TTC549 (cell line): ENCODE measurements around the gene FRRS1.
A peak's percentile ranks its signal among the peaks of the same experiment; 100 is the strongest.
"Not testable (repeated sequence)": the region's sequence is repeated elsewhere in the genome, so short reads cannot be mapped to it uniquely, and the experiment has no call there.

ENCODE experiments used
- FAIRE-seq: peaks from 2 replicates; lab custom pipeline; 2012; peaks lifted over from hg19 to GRCh38; lab: Jason Lieb, UNC

The FRRS1 gene, protein sequence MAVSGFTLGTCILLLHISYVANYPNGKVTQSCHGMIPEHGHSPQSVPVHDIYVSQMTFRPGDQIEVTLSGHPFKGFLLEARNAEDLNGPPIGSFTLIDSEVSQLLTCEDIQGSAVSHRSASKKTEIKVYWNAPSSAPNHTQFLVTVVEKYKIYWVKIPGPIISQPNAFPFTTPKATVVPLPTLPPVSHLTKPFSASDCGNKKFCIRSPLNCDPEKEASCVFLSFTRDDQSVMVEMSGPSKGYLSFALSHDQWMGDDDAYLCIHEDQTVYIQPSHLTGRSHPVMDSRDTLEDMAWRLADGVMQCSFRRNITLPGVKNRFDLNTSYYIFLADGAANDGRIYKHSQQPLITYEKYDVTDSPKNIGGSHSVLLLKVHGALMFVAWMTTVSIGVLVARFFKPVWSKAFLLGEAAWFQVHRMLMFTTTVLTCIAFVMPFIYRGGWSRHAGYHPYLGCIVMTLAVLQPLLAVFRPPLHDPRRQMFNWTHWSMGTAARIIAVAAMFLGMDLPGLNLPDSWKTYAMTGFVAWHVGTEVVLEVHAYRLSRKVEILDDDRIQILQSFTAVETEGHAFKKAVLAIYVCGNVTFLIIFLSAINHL

GRCh38 chr1:99766378-99766800 lies at the start of gene FRRS1:
FRRS1 (minus strand) TSS chr1:99766635; CDS start chr1:99748768, 17,867 bp downstream.
- peak; percentile 47 for FAIRE-seq

DNA sequence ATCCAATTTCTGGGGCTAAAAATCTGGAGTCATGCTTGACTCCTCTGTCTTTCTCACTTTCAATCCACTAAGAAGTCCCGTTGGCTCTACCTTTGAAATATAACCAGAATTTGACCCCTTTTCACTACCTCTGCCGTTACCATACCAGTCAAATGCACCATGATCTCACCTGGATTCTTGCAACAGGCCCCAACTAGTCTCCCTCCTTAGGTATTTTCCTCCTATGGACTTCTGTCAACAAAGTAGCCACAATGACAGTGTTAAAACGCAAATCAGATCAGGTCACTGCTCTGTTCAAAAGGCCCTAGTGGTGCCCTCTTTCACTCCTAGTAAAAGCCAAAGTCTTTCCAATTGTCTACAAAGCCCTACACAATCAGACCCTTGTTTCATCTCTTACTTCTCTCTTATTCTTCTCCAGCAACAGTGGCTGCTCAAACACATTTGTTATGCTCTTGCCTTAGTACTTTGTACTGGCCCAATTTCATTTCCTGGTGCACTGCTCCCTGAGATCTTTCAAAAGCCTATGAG lies 48.0 kb upstream of the FRRS1 start:
- FAIRE-seq: no peak

- FAIRE-seq: no peak
Observed at GRCh38 chr1:99811747-99812146, 45.3 kb upstream of the FRRS1 start.

DNA sequence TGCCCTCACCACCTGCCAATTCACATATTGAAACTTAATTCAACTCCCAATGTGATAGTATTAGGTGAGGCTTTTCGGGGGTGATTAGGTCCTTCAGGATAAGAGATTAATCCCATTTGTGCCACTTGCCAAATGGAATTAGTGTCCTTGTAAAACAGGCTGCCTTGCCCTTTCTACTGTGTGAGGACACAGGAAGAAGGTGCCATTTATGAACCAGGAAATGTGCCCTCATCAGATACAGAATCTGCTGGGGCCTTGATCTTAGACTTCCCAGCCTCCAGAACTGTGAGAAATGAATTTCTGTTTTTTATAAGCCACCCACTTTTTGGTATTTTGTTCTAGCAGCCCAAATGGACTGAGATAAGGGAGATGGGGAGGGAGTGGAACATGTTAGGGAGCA lies 44.6 kb upstream of the FRRS1 start:
- FAIRE-seq: no peak

DNA sequence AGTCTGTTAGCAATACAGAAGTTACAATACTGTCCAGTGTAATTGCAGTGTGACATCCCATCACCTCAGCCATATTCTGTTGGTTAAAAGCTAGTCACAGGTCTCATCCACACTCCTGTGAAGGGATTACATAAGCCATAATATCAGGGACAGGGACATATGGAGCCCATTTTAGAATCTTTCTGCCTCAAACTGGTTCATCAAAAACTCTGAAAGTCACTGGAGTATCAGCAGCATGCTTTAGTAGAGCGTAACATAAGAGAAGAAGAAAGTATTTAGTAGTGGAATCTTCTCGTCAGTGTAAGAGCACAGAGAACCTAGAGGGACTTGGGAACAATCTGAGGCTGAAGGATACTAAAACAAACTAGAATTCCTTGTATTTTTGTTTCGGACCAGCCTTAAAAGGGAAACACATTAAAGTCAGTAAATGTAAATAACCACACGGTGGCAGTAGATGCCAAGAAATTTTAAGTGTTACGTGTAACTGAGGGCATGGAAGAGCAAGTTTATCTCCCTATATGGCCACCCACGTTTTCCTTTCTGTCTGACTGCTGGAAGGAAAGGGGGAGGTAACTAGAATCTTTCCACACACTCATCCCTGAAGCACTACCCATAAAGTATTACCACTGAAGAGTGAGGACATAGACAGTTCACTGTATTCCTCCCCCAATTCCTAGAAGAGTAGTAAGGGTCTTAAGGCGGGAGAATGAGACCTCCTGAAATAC lies 42.1 kb upstream of the FRRS1 start:
- FAIRE-seq: peak; percentile 92

- FAIRE-seq: no peak
Observed at GRCh38 chr1:99806882-99807281, 40.4 kb upstream of the FRRS1 start.

- no peak for FAIRE-seq
Observed at GRCh38 chr1:99801584-99801983, 35.1 kb upstream of the FRRS1 start.

GRCh38 chr1:99793861-99794260 lies 27.4 kb upstream of the FRRS1 start:
- not testable (repeated sequence) for FAIRE-seq

DNA sequence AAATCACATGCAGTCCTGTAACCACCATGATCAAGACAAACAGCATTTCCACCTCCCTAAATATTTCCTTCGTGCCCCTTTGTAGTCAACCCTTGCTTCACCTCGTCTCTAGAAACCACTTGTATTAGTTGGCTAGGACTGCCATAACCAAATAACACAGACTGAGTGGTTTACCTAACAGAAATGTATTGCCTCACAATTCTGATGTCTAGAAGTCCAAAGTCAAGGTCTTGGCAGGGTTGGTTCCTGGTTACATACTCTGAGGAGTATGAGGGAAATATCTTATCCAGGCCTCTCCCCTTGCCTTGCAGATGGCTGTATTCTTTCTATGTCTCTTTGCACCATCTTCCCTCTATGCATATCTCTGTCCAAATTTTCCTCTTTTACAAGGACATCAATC lies 23.3 kb upstream of the FRRS1 start:
- FAIRE-seq: no peak

DNA sequence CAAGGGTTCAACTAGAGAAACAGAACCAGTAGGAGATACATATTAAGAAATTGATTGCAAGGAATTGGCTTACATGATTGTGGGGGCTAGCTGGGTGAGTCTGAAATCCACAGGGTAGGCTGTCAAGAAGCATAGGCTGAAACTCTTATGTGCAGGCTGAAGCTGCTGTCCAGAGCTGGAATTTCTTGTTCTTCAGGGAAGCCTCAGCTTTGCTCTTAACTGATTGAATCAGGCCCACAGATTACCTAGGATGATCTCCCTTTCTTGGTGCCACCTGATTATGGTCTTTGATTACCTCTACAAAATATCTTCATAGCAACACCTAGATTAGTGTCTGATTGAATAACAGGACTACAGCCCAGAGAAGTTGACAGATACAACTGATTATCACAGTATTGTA lies 22.5 kb upstream of the FRRS1 start:
- FAIRE-seq: no peak

DNA sequence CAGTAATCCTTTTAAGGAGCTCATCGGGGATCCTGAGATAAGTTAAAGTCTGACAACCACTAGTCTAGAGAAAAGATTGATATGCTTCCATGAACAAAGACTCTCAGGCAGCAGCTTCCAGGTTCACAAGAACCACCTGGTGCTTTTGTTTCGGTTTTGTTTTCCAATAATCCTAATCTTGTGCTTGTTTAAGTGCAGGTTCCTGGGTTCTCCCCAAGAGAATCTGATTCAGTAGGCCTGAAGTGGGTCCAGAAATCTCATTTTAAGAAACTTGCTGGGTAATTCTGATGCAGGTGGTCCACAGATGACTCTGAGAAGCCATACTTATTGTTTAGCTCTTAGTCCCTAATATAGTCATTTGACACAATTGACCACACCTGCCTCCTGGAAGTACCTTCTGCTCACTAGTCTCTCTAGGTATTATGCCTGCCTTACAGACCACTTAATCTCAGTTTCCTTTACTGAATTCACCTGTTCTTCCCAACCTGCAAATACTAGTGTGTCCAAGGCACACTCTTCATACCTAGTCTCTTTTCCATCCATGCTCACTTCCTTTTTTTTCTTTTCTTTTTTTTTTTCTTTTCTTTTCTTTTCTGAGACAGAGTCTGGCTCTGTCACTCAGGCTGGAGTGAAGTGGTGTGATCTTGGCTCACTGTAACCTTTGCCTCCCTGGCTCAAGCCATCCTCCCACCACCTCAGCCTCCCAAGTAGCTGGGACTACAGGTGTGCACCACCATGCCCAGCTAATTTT lies 20.5 kb upstream of the FRRS1 start:
- no peak for FAIRE-seq

- FAIRE-seq: no peak
Observed at GRCh38 chr1:99784809-99785255, 18.4 kb upstream of the FRRS1 start.

GRCh38 chr1:99784143-99784542 lies 17.7 kb upstream of the FRRS1 start:
- no peak for FAIRE-seq

DNA sequence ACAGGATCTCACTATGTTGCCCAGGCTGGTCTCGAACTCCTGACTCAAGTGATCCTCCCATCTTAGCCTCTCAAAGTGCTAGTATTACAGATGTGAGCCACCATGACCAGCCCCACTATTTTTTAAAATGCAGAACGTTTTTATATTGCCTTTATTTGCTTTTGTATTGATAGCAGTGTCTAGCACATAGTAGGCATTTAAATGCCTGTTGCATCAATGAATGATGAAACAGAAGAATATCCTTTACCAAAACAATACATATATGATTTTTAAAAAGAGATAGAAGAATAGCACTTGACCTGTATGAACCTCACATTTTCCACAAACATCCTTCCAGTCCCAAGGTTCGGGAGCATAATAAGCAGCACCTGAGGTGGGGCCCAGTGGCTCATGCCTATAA lies 16.5 kb upstream of the FRRS1 start:
- FAIRE-seq: no peak

DNA sequence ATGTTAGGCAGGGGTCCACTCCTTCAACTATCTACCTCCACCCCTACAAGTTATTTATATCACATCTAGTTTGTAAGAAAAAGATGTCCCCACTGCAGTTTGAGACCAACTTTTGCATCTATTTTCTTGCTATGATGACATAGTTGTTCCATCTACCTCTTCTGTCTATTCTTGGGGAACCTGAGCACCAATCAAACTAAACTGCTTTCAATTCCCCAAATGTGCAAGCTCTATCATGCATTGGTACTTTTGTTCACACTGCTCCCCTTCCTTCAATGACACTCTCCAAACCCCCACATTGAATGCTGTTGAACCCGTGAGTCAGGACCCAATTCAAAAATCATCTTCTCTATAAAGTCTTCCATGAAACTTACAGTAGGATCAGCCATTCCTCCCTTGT lies 16.0 kb upstream of the FRRS1 start:
- no peak for FAIRE-seq

- FAIRE-seq: no peak
Observed at GRCh38 chr1:99781798-99782197, 15.4 kb upstream of the FRRS1 start.

GRCh38 chr1:99777752-99778151 lies 11.3 kb upstream of the FRRS1 start:
- no peak for FAIRE-seq

- no peak for FAIRE-seq
Observed at GRCh38 chr1:99776120-99776519, 9.7 kb upstream of the FRRS1 start.

- no peak for FAIRE-seq
Observed at GRCh38 chr1:99772809-99773208, 6.4 kb upstream of the FRRS1 start.

- FAIRE-seq: no peak
Observed at GRCh38 chr1:99771513-99771918, 5.1 kb upstream of the FRRS1 start.

DNA sequence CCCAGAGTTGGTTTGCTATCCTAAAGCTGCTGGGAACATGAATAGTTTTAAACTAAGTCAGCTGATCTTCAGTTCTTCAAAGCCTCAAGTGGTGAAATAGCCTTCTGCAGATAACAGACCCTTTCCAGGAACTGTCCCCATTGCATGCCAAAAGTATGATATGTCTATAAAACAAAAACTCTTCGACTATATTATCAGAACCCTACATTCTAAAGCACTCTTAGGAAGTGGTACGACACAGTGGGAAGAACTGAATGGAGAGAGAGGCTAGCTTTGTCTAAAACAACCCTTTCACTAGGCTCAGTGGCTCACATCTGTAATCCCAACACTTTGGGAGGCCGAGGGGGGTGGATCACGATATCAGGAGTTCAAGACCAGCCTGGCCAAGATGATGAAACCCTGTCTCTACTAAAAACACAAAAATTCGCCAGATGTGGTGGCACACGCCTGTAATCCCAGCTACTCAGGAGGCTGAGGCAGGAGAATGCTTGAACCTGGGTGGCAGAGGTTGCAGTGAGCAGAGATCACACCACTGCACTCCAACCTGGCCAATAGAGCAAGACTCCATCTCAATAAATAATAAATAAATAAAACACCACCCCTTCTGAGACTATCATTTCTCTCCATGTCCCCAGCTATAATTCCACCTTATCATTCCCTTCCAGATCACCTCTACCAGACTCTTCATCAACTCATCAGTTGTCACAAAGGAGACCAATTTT lies 2.2 kb upstream of the FRRS1 start:
- FAIRE-seq: no peak

- FAIRE-seq: no peak
Observed at GRCh38 chr1:99768104-99768503, 1.7 kb upstream of the FRRS1 start.
